Stimulated activated CD4-positive, alpha-beta T cell treated with anti-CD3 and anti-CD28 coated beads, Interleukin-15, amount 100 ng/mL, for 1 hour (primary cell): ENCODE data around the gene SNRNP48.

Experiments used
- DNase-seq, 2 donors: peaks; one replicate each; pipeline ENCODE4 v3.0.0-alpha.2; 2020; ENCODE audit warnings: low read depth in 1 of 2, low spot score in 1 of 2

Gene SNRNP48

DNA sequence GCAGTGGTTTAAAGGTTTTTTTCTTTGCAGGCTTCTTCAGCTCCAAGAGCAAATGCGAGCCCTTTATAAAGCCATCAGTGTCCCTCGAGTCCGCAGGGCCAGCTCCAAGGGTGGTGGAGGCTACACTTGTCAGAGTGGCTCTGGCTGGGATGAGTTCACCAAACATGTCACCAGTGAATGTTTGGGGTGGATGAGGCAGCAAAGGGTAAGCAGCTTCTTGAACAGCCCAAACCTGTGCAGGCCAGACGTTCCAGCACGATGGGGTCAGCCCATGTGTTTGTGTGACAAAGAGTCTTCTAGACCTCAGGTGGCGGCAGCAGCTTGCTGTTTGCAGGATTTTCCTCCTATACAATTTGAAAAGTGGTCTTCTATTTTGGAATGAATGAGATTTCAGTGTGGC lies 30.8 kb upstream of the SNRNP48 start:
- DNase-seq: no peak

DNA sequence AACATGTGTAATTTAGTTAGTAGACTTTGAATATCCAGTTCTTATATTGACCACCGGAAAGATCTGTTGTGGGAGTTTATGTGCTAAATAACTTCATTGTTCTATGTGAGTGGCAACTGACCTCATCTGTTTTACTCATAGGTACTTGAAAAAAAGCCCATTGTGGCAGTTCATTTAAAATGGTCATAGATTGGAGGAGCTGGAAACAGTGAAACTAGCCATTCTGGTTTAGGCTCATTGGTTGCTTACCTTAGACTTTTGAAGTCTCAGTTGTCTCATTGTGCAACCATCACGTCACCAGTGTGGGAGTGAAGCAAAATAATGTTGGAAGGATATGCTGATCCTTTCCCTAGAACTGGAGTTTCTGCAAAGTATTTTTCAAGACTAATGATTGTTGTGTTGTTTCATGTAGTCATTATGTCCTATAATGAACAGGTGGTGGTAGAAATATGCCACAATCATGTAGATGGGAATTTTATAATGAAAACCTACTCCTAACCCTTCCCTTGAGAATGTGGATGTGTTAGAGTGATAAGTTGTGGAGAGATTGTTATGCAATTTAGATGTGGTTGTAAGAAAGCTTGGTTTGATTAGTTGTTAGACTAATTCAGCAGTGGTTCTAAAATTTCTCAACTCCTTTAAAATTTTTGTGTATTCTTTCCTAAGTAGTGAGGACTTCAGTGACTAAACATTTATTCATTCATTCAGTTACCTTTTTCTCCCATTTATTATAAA lies 30.2 kb upstream of the SNRNP48 start:
- no peak for DNase-seq

DNA sequence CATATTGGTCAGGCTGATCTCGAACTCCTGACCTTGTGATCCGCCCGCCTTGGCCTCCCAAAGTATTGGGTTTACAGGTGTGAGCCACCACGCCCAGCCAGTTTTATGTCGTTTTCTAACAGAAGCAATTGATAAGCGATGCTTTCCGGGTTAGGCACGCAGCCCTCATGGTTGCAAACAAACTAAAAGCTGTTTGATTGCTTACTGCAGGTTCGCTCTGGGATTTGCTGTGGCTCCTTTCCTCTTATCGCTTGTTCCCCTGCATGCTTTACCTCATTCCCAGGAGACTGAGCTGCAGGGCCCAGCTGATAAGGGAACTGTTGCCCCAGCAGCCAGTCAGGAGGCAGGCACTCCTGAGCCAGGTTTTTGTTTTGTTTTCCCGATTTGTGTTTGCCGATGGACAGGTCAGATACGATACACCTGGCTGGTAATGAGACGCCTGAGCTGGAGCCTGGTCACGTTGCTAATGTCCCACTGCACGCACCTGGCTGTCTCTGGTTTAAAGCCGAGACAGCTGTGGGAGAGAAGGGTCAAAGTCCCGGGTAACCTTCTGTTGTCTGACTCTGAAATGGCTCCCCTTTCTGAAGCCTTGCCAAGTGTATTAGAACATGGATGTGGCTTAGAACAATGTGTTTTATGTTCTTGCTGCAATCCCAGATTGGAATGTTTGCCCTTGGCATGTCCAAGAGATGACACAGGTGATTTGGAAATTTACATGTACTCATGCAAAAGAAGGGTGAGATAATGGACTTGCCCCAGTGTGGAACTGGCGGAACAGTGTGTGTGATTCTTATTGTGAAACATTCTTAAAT lies 28.6 kb upstream of the SNRNP48 start:
- DNase-seq: no peak

DNA sequence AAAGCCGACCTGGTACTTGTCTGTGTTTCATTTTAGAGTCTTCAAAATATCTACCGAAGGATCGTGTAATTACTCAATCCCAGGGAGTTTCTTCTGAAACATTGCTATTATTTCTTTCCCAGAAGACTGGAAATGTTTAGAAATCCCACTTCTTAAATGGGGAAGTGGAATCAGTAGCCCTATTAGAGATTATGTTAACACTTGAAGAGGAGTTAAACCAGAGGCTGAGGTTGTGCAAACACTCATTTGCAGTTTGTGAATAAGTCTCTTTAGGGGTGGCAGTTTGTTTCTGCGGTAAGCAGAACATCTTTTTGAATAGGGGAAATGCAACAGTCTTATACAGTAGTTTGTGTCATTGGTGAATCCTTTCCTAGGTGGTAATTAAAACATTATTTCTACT lies 27.2 kb upstream of the SNRNP48 start:
- no peak for DNase-seq

DNA sequence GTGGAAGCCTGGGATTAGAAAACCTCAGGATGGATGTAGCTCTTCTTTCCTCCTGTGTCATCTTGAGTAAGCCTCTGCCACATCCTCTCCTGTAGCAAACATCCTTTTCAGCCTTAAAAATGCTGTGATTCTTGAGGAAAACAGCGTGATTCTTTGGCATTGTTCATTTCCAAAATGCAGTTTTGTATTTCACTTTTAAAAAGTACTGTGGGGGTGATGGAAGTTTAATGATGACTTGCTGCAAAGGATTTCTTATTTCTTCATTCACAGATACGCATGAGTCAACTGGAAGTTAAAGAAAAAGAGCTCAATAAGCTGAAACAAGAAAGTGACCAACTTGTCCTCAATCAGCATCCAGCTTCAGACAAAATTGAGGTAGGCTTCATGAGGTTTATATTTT lies 23.9 kb upstream of the SNRNP48 start:
- DNase-seq: no peak

DNA sequence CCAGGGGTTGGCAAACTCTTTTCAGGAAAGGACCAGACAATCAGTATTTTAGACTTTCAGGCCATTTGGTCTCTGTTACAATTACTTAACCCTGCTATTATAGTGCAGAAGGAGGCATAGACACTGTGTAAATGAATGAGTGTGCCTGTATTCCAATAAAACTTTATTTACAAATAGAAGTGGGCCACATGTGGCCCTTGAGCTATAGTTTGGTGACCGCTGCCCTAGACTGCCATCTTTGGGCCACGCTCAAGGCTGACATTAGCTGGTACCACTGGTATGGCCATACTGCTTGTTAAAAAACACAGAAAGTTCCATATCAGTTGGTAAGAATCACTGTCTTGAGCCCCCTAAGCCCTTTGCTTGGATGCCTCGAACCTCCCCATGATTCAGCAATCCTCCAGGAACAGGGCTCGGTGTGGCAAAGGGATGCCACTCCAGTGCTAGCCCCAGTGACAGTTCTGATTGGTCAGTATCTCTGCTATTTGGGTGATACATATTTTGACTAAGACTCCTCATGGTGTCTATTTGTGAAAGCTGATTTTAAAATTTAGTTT lies 23.3 kb upstream of the SNRNP48 start:
- DNase-seq: no peak

DNA sequence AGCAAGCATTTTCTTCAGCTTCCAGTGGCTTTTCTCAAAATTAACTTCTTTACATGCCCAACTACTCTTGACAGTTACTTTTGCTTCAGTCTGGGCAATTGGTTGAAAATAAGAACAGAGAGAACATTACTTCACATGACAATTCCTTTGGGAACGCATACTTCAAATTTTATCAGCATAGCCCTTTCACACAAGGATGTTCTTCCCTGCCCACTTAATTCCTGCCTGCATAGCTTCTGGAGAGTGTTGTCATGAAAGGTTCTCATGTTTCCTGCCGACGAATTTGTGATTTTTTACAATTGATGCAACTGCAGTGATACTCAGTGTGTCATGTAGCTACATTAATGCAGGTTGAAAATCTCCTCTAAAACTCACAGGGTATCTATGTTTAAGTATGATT lies 22.0 kb upstream of the SNRNP48 start:
- DNase-seq: no peak

DNA sequence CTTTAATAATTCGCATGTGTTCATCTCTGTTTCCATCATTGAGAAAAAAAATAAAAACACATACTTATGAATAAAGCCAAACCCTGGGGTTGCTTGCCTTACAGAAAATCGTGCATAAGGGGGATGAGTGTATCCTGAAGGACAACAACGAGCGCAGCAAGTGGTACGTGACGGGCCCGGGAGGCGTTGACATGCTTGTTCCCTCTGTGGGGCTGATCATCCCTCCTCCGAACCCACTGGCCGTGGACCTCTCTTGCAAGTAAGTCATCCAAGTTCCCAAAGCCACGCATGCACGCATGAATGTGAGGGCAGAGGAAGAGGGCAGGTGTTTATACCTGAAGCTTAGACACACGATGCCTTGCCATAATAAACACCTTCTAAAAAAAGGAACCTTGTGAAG lies 20.9 kb upstream of the SNRNP48 start:
- no peak for DNase-seq

DNA sequence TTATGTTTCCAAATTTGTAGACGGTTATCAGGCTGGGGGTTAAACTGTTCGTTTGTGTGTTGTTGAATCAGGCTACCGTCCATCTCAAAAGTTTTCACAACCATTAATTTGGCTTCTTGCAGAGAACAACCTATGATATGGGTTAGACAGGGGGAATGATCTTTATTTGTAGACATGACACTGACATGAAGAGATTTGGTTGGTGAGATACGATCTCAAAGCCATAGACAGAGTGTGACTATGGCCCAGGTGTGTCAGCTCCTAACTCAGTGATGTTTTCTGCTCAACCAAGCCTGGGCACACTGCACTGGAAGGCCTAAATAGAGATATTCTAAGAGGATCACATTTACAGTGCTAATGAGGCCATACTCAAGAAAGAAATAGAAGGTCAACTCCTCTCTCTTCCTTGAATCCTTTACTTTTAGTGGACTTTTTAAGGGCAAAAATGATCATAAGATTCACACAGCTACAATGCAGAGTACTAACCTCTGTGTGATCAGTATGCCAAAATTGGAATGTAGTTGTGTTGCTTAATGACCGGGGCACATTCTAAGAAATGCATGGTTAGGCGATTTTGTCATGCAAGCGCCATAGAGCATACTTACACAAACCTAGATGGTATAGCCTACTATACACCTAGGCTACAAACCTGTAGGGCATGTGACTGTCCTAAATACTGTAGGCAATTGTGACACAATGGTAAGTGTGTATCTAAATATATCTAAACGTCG lies 17.6 kb upstream of the SNRNP48 start:
- DNase-seq: no peak

DNA sequence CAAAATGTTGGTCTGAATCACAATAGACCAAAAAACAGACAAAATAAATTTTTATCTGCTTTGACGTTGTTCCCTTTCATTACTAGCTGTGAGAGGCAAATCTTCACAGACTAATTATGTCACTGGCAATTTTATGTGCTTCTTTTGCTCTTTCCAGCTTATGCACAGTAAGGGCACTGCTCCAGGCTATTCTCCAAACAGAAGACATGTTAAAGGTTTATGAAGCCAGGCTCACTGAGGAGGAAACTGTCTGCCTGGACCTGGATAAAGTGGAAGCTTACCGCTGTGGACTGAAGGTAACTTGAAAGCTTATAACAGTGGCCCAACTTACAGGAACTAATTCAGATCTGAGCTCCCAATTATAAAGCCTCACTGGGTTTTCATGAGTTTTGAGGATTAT lies 15.5 kb upstream of the SNRNP48 start:
- DNase-seq: no peak

DNA sequence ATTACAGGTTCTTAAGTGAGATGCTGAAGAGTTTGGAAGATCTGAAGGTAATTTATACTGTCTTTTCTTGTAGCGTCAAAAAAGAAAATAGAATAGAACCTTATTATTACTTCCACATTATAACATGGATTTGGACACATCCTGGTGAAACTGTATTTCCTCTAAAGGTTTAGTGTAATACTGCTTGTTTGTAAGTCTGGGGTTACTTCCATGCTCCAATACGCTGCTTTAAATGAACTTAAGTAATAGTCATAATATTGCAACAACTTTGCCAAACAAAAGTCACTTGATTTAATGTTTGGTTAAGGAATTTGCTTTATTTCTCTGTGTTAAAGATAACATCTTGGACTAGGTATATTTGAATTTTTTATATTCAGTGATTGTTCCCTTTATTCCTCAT lies 11.5 kb upstream of the SNRNP48 start:
- DNase-seq: no peak

DNA sequence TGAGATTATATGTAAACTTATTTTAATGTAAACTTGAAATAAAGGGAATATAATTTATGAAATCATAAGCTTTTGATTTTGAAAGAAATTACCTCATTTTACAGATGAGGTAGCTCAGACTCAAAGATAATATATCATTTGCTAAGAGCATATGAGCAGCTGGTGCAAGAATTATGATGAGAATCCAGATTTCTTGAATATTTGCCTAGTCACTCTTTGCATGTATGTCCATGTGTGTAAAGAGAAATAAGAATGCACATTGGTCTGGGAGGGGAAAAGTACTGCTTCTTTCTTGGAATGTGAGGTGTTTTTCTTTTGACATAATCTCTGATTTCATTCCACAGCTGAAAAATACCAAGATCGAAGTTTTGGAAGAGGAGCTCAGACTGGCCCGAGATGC lies 11.1 kb upstream of the SNRNP48 start:
- DNase-seq: no peak

DNA sequence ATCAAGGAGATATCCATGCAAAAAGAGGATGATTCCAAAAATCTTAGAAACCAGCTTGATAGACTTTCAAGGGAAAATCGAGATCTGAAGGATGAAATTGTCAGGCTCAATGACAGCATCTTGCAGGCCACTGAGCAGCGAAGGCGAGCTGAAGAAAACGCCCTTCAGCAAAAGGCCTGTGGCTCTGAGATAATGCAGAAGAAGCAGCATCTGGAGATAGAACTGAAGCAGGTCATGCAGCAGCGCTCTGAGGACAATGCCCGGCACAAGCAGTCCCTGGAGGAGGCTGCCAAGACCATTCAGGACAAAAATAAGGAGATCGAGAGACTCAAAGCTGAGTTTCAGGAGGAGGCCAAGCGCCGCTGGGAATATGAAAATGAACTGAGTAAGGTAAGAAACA lies 10.1 kb upstream of the SNRNP48 start:
- DNase-seq: no peak

DNA sequence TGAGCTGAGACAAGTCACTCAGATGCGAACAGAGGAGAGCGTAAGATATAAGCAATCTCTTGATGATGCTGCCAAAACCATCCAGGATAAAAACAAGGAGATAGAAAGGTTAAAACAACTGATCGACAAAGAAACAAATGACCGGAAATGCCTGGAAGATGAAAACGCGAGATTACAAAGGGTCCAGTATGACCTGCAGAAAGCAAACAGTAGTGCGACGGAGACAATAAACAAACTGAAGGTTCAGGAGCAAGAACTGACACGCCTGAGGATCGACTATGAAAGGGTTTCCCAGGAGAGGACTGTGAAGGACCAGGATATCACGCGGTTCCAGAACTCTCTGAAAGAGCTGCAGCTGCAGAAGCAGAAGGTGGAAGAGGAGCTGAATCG lies 9.5 kb upstream of the SNRNP48 start:
- DNase-seq: no peak

DNA sequence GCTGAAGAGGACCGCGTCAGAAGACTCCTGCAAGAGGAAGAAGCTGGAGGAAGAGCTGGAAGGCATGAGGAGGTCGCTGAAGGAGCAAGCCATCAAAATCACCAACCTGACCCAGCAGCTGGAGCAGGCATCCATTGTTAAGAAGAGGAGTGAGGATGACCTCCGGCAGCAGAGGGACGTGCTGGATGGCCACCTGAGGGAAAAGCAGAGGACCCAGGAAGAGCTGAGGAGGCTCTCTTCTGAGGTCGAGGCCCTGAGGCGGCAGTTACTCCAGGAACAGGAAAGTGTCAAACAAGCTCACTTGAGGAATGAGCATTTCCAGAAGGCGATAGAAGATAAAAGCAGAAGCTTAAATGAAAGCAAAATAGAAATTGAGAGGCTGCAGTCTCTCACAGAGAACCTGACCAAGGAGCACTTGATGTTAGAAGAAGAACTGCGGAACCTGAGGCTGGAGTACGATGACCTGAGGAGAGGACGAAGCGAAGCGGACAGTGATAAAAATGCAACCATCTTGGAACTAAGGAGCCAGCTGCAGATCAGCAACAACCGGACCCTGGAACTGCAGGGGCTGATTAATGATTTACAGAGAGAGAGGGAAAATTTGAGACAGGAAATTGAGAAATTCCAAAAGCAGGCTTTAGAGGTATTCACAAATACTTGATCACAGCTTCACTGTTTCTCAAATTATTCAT lies 8.9 kb upstream of the SNRNP48 start:
- no peak for DNase-seq

DNA sequence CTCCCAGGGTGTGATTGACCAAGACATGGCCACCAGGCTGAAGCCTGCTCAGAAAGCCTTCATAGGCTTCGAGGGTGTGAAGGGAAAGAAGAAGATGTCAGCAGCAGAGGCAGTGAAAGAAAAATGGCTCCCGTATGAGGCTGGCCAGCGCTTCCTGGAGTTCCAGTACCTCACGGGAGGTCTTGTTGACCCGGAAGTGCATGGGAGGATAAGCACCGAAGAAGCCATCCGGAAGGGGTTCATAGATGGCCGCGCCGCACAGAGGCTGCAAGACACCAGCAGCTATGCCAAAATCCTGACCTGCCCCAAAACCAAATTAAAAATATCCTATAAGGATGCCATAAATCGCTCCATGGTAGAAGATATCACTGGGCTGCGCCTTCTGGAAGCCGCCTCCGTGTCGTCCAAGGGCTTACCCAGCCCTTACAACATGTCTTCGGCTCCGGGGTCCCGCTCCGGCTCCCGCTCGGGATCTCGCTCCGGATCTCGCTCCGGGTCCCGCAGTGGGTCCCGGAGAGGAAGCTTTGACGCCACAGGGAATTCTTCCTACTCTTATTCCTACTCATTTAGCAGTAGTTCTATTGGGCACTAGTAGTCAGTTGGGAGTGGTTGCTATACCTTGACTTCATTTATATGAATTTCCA lies 4.6 kb upstream of the SNRNP48 start:
- DNase-seq: no peak

DNA sequence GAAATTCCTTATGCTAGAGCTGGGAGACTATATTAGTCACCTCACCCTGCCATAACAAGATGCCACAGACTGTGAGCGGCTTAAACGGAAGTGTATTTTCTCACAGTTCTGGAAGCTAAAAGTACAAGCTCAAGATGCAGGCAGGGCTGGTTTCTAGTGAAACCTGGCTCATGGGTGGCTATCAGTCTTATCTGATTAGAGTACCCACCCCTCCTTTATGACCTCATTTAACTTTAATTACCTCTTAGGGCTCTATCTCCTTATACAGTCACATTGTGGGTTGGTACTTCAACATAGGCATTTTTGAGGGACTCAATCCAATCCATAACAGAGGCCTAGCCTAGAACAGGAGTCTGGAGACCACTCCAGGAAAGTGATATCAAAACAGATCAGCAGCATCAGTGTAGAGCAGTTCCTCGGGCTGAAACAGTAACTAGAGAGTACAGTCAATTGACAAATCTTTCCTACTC lies 2.3 kb upstream of the SNRNP48 start:
- no peak for DNase-seq

DNA sequence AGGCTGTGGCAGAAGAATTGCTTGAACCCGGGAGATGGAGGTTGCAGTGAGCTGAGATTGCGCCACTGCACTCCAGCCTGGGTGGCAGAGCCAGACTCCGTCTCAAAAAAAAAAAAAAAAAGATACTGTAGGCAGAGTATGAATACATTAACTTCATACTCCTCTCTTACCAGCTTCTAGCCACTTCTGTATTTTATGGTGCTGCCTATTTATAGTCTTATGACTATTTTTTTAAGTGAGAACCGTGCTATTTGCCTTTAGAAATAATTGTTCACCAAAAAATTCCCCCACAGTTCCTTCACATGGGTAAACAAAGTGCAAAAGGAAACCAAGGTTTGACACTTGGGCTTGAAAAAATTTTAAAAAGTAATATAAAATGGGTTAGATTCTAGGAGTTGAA lies 1.5 kb upstream of the SNRNP48 start:
- DNase-seq: no peak

DNA sequence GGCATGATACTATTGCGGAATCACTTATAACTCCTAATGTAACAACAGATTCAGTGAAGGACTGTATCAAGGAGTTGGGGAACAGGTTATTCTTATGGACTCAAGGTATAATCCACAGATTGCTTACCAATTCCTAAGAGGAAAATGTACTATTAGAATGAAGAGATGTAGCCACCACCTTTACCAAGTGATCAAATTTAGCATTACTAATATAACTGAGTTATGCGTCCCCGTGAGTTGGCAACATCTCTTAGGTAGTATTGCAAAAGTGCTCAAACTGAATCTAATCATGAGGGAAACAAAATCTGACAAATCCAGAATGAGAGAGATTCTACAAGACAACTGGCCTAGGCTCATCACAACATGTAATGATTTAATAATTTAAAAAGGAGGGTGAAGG lies 777 bp upstream of the SNRNP48 start:
- DNase-seq: no peak

DNA sequence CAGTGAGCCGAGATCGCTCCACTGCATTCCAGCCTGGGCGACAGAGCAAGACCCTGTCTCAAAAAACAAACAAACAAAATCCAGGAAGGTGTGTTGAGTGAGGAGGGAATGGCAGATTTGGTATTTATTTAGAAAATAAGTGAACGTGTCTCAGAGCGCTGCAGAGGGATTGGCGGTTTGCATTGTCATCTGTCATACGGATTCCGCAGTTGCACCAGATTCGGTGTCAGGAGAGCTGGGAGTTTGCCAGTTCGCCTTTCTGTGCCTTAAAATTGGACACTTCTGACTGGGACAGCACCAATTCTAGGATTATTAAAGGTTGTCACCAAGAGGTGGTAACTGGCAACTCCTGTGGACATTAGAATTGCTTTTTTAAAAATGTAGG lies 912 bp downstream of the SNRNP48 start:
- no peak for DNase-seq

DNA sequence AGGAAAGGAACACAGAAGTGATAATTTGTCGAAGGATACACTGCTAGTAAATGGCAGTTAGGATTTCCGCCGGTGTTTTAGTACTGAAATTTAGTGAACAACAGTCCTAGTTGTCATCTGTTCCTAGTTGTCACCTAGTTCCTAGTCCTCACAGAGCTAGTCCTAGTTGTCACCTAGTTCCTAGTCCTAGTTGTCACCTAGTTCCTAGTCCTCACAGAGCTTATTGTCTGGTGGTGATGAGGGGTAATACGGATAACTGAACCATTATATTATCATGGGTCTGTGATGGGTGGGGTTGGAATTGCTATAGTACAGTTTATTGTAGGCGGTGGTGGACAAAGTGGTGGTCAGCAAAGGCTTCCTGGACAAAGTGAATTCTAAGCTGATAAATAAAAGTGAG lies 1.8 kb downstream of the SNRNP48 start:
- no peak for DNase-seq
